Ascending aorta (tissue), 2 donors: ENCODE results near the gene FHIT. TPM values are rescaled to one million over a fixed set of nuclear protein-coding genes. Genes with fewer than 3 reads are reported as not detected.

Experiments
- DNase-seq, 2 donors: peaks; one replicate each; pipeline ENCODE4 v3.0.0-alpha.2; 2019; ENCODE audit warnings: low spot score in 2 of 2
- H3K27ac ChIP-seq, 2 donors: fragments of 200-600 bp; sonication (generic); one replicate each; pipeline ENCODE4 v1.5.1; 2016 to 2017; ENCODE audit warnings: mild to moderate bottlenecking in 1 of 2
- H3K27me3 ChIP-seq: fragments of 200-600 bp; sonication (generic); one replicate; pipeline ENCODE4 v1.5.1; 2017
- H3K36me3 ChIP-seq, 2 donors: fragments of 200-600 bp; sonication (generic); one replicate each; pipeline ENCODE4 v1.5.1; 2016
- H3K4me1 ChIP-seq, 2 donors: fragments of 200-600 bp; sonication (generic); one replicate each; pipeline ENCODE4 v1.5.1; 2016 to 2017; ENCODE audit warnings: mild to moderate bottlenecking in 1 of 2
- H3K4me3 ChIP-seq, 2 donors: fragments of 200-600 bp; sonication (generic); one replicate each; pipeline ENCODE4 v1.5.1; 2016 to 2017; ENCODE audit warnings: mild to moderate bottlenecking in 1 of 2
- H3K9me3 ChIP-seq, 2 donors: fragments of 200-600 bp; sonication (generic); one replicate each; pipeline ENCODE4 v1.5.1; 2016
- CTCF ChIP-seq, 3 experiments: fragments of 200-600 bp in 2 of 3; fragments of 450-650 bp in 1 of 3; sonication (generic) in 2 of 3; IDR thresholded peaks; one replicate each; pipeline ENCODE4 v1.5.1; 2016 to 2019; ENCODE audit warnings: antibody characterized with exemption in 3 of 3, mild to moderate bottlenecking in 1 of 3, moderate library complexity in 1 of 3
- intact Hi-C: fragments of 100-400 bp; cut with DNase I; formaldehyde crosslinking; loops from one replicate; pipeline ENCODE4 v1.15.1; 2023
- total RNA-seq: library from RNA; depleted of rRNA; stranded (reverse); fragments of >200 nt; gene quantifications from one replicate; pipeline ENCODE4 v1.1.0, GENCODE V29; 2016

FHIT gene
- total RNA-seq, 1 donor from 2014 or later: 0.21 TPM

GRCh38 chr3:60573494-60573893, 677.8 kb downstream of the FHIT start:
- H3K36me3 ChIP-seq: no peaks in the 10 kb centered on the region
- no peaks in the 10 kb centered on the region for H3K27me3 ChIP-seq
- no peaks in the 10 kb centered on the region for H3K9me3 ChIP-seq
- no peaks in the 10 kb centered on the region for H3K4me1 ChIP-seq
- no peak for TF ChIP-seq CTCF (IDR thresholded peaks at IDR 0.05)
- no peak overlapping the region for H3K27ac ChIP-seq
- DNase-seq: no peak
- H3K4me3 ChIP-seq: no peak overlapping the region
- intact Hi-C loops: no loop called here

DNA sequence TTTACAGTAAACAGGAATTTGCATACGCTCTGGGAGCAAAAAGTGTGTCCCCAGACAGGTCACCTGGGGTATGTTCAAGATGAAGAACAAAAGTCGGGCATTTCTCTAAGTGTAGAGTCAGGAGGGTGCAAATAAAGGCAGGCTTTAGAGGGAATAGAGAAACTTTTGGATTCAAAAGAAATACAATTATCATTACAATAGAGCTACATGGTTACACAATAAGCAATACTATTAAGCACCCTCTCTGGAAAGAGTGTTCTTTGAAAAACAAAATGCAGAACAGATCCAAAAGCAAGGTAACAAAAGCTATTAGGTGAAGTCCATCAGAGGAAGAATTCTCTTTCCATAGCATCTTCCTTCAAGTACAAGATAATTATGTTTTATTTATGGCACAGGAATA, 679.7 kb downstream of the FHIT start:
- no peak for DNase-seq
- Histone ChIP-seq H3K4me1 (no peaks in the 10 kb centered on the region), H3K36me3 (no peaks in the 10 kb centered on the region), H3K27ac (no peak overlapping the region), H3K9me3 (no peaks in the 10 kb centered on the region), H3K27me3 (no peaks in the 10 kb centered on the region), H3K4me3 (no peak overlapping the region)
- TF ChIP-seq CTCF (IDR thresholded peaks at IDR 0.05): no peak
- intact Hi-C loops: no loop called here

- Histone ChIP-seq H3K4me1 (no peaks in the 10 kb centered on the region), H3K36me3 (no peaks in the 10 kb centered on the region), H3K9me3 (no peaks in the 10 kb centered on the region), H3K27me3 (no peaks in the 10 kb centered on the region), H3K4me3 (no peak overlapping the region), H3K27ac (no peak overlapping the region)
- no peak for DNase-seq
- intact Hi-C loops: no loop called here
- TF ChIP-seq CTCF (IDR thresholded peaks at IDR 0.05): no peak
Measured at GRCh38 chr3:60557122-60557521, 694.1 kb downstream of the FHIT start.

GRCh38 chr3:60555686-60556354, 695.4 kb downstream of the FHIT start:
- no peaks in the 10 kb centered on the region for H3K27me3 ChIP-seq
- no peak overlapping the region for H3K27ac ChIP-seq
- TF ChIP-seq CTCF (IDR thresholded peaks at IDR 0.05): no peak
- intact Hi-C loops: no loop called here
- no peaks in the 10 kb centered on the region for H3K4me1 ChIP-seq
- no peak for DNase-seq
- H3K4me3 ChIP-seq: no peak overlapping the region
- no peaks in the 10 kb centered on the region for H3K36me3 ChIP-seq
- no peaks in the 10 kb centered on the region for H3K9me3 ChIP-seq

- Histone ChIP-seq H3K36me3 (no peaks in the 10 kb centered on the region), H3K4me3 (no peak overlapping the region), H3K27ac (no peak overlapping the region), H3K27me3 (no peaks in the 10 kb centered on the region), H3K9me3 (no peaks in the 10 kb centered on the region), H3K4me1 (no peaks in the 10 kb centered on the region)
- no peak for TF ChIP-seq CTCF (IDR thresholded peaks at IDR 0.05)
- intact Hi-C loops: no loop called here
- DNase-seq: no peak
Measured at GRCh38 chr3:60553144-60553543, 698.1 kb downstream of the FHIT start.

DNA sequence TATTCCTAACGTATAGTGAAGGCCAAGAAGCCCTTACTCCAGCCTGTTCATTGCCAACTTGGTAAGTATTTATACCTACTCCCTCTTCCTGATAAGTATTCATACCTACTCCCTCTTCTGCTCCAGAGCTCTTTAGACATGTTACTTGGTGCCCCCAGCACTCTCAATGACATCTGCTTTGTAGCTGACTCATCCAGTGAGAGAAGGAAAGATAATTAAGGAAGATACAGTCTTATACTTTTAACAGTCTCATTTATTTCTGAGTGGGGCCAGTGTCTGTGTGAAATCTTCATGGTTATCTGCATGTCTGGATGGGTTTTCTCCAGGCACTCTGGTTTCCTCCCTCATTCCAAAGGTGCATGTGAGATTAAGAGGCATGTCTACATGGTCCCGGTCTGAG, 698.7 kb downstream of the FHIT start:
- H3K27ac ChIP-seq: no peak overlapping the region
- no peaks in the 10 kb centered on the region for H3K4me1 ChIP-seq
- TF ChIP-seq CTCF (IDR thresholded peaks at IDR 0.05): no peak
- no peaks in the 10 kb centered on the region for H3K36me3 ChIP-seq
- no peaks in the 10 kb centered on the region for H3K27me3 ChIP-seq
- DNase-seq: no peak
- intact Hi-C loops: no loop called here
- H3K4me3 ChIP-seq: no peak overlapping the region
- no peaks in the 10 kb centered on the region for H3K9me3 ChIP-seq
